HG03354 (cell line): ENCODE results near the gene SNTB2.
"Not testable (repeated sequence)": the region's sequence is repeated elsewhere in the genome, so short reads cannot be mapped to it uniquely, and the experiment has no call there.

ENCODE experiments used
- ATAC-seq: cut with Tn5 transposase; IDR thresholded peaks from one replicate; pipeline ENCODE4 v1.9.1; 2021; ENCODE audit warnings: mild to moderate bottlenecking; ENCODE audit not compliant: unreplicated experiment, poor library complexity, severe bottlenecking

SNTB2 gene

GRCh38 chr16:69186642-69187445 lies at the start of gene SNTB2:
TSS of gene SNTB2 (plus strand) at chr16:69187164. CDS start at chr16:69187167, 3 bp downstream.
- ATAC-seq, result peak; percentile 86

DNA sequence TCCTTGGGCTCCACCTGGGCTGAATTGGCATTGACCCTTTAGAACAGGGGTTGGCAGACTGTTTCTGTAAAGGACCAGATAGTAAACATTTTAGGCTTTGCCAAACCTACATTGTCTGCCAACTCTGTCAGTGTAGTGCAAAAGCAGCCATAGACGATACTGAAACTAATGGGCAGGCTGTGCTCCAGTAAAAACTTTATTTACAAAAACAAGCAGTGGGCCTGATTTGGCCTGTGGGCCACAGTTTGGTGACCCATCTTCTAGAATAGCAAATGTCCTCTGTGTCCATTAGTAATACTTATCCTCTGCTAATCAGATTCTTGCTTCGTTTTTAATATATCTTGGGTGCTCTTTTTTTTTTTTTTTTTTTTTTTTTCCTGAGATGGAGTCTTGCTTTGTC lies 48.4 kb upstream of the SNTB2 start:
- ATAC-seq, result no peak

- not testable (repeated sequence) for ATAC-seq
These were observed 47.5 kb upstream of the SNTB2 start for GRCh38 chr16:69139464-69139863.

- ATAC-seq, result no peak
These were observed 46.0 kb upstream of the SNTB2 start for GRCh38 chr16:69141014-69141413.

DNA sequence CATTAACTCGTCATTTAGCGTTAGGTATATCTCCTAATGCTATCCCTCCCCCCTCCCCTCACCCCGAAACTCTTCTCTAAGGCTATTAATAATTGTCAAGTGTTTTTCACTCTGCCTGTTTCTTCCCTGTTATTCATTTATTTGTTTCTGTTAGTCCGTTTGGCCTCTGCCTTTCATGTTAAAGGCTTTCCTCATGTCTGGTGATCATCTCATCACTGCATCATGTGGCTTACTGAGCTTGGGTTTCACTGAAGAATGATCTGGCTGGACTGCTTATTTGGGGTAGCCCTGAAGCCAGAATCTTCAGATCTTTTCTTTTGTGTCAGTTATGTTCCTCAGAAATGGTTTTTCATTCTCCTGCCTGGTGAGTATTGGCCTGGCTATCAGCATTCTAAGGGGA lies 45.0 kb upstream of the SNTB2 start:
- no peak for ATAC-seq

GRCh38 chr16:69143116-69143515 lies 43.8 kb upstream of the SNTB2 start:
- no peak for ATAC-seq

GRCh38 chr16:69145658-69146057 lies 41.3 kb upstream of the SNTB2 start:
- ATAC-seq, result no peak

DNA sequence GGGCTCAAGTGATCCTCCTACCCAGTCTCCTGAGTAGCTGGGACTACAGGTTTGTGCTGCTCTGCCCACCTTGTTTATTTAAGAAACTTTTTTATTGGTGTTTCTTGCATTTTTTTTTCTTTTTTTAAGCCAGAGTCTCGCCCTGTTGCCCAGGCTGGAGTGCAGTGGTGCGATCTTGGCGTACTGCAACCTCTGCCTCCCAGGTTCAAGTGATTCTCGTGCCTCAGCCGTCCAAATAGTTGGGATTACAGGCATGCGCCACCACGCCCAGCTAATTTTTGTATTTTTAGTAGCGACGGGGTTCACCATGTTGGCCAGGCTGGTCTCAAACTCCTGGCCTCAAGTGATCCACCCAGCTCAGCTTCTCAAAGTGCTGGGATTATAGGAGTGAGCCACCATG lies 37.3 kb upstream of the SNTB2 start:
- not testable (repeated sequence) for ATAC-seq

DNA sequence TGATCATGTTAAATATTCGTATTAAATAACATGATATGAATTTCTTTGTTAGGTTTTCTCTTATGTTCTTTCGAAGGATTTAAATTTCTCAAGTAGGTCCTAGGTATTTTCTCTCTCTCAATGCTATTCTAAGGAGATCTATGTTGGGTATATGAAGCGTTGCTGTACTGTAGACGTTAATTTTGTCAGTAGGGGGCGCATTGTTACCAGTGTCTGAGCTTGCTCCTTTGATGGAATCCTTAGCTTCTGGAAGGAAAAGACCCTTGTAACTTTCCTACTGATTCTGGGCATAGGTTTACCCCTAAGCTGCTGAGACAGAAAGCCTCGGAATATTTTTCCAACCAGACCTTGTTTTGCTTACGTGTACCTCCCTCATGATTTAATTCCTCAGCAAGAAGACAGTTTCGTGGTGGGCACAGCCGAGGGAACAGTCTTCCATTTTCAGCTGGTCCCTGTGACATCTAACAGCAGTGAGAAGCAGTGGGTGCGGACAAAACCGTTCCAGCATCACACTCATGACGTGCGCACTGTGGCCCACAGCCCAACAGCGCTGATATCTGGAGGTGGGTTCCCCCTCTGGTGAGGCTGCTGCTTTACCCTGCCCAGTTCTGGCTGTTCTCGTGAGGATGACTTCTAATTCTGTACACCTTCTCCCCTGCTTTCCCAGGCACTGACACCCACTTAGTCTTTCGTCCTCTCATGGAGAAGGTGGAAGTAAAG lies 36.7 kb upstream of the SNTB2 start:
- no peak for ATAC-seq

GRCh38 chr16:69157196-69157595 lies 29.8 kb upstream of the SNTB2 start:
- ATAC-seq, result no peak

GRCh38 chr16:69160192-69160591 lies 26.8 kb upstream of the SNTB2 start:
- ATAC-seq, result no peak

DNA sequence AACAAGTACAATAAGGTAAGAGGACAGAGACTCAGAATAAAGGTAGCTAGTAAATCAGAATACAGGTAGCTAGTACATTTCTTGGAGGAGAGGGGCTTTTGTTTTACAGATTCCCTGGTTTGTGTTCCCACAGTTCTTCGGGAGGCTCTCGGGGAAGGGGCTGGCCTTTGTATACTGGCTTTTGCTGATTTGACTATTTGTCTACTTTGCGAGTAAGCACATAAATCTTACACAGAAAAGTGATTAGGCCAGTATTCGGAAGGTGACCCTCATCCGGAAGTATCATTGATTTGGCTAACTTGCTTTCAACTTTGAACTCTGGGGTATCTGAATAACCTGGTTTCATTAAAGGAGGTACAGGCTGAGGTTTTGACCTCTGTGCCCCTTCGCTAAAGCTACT lies 21.4 kb upstream of the SNTB2 start:
- no peak for ATAC-seq

DNA sequence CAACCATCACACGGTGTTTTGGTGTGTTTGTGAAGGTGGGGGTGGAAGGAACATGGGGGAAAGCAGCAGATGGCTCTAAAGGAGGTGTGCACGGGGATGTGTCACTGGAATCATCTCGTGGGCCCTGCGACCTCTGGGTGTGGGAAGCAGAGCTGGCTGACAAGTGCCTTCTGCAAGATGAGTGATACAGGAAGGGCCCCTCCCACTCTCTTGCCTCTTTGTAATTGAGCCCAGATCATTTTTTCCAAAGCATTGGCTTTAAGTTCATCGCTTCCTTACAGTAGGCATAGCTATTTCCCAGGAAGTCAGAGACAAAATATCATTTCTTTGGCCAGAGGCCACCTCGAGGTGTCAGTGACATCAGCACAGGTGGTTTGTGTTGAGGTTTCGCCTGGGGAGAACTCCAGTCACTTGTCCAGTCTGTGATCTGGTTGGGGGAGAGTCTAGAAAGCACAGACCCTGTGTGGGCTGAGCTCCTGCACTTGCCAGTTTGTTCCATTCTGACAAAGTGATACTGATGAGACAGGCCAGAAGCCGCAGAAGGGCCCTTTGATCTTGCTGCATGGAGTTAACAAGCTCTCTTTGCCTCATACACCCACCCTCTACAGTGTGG lies 20.6 kb upstream of the SNTB2 start:
- no peak for ATAC-seq

GRCh38 chr16:69166946-69167930 lies 19.7 kb upstream of the SNTB2 start:
- ATAC-seq, result no peak

GRCh38 chr16:69169051-69169450 lies 17.9 kb upstream of the SNTB2 start:
- no peak for ATAC-seq

GRCh38 chr16:69169607-69170352 lies 17.2 kb upstream of the SNTB2 start:
- no peak for ATAC-seq

DNA sequence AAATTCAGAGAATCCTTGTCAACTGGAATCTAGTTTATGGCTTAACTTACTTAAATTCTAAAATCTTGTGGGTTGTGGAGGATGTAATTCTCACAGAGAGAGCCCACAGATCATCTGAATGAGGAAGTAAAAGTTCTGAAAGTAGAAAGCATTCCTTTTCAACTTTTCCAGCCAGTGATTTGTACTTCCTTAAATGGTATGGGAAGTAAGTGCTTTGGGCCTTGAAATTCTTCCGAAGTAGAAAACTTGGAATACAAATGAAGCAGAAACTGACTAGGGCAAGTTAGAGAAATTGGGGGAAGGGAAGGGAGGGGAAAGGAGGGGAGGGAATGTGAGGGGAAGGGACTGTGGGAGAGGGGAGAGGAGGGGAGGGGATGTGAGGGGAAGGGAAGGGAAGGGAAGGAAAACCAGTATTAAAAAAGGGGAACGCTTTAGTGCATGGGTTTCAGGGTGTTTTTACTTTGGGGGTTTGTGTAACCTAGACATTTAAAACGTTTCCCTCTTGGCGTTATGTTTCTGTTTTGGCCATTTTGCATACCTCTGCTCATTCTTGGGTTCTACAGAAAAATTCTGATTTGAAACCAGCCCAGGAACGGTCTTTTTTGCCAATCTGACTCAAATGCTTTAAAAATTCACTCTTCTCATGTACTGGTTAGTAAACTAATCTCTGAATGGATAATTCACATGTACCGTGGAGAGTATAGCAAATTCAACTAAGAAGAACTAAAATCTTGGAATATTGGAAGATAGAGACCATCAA lies 15.5 kb upstream of the SNTB2 start:
- ATAC-seq, result no peak

- ATAC-seq, result no peak
These were observed 10.7 kb upstream of the SNTB2 start for GRCh38 chr16:69176033-69176800.
